Mesendoderm (in vitro differentiated cells): ENCODE measurements around the gene PBRM1.

Experiments used
- DNase-seq: peaks from one replicate; pipeline ENCODE4 v3.0.0; 2013
- H2AK5ac ChIP-seq: 2 replicates; pipeline ENCODE4 v1.6.1; 2013; ENCODE audit warnings: low read length, inconsistent platforms
- H2BK120ac ChIP-seq: 2 replicates; pipeline ENCODE4 v1.6.1; 2013; ENCODE audit warnings: low read depth, mild to moderate bottlenecking, low read length, moderate library complexity, mixed read lengths
- H2BK15ac ChIP-seq: replicated peaks from 2 replicates; pipeline ENCODE4 v1.6.1; 2013; ENCODE audit warnings: low read depth, mild to moderate bottlenecking, moderate library complexity
- H2BK5ac ChIP-seq: 2 replicates; pipeline ENCODE4 v1.6.1; 2013; ENCODE audit warnings: low read length, inconsistent platforms
- H3K18ac ChIP-seq: 2 replicates; pipeline ENCODE4 v1.6.1; 2013; ENCODE audit warnings: mild to moderate bottlenecking, low read length, mixed read lengths
- H3K23ac ChIP-seq: one replicate; pipeline ENCODE4 v1.6.1; 2013; ENCODE audit warnings: low read length
- H3K27ac ChIP-seq: 2 replicates; pipeline ENCODE4 v1.5.1; 2013; ENCODE audit warnings: low read depth, mild to moderate bottlenecking, inconsistent platforms, low read length, moderate library complexity
- H3K27me3 ChIP-seq: 2 replicates; pipeline ENCODE4 v1.6.1; 2013; ENCODE audit warnings: low read length, control low read depth, mild to moderate bottlenecking, inconsistent platforms; ENCODE audit not compliant: insufficient read depth, poor library complexity
- H3K36me3 ChIP-seq: 2 replicates; pipeline ENCODE4 v1.6.1; 2013; ENCODE audit warnings: low read length, inconsistent platforms; ENCODE audit not compliant: control insufficient read depth, insufficient read depth
- H3K4ac ChIP-seq: one replicate; pipeline ENCODE4 v1.6.1; 2013; ENCODE audit warnings: low read depth, mild to moderate bottlenecking, low read length, moderate library complexity
- H3K4me1 ChIP-seq: 2 replicates; pipeline ENCODE4 v1.6.1; 2013; ENCODE audit warnings: low read depth, low read length, inconsistent platforms; ENCODE audit not compliant: control insufficient read depth
- H3K4me2 ChIP-seq: 2 replicates; pipeline ENCODE4 v1.6.1; 2013; ENCODE audit warnings: low read length
- H3K4me3 ChIP-seq: 2 replicates; pipeline ENCODE4 v1.5.1; 2013; ENCODE audit warnings: mild to moderate bottlenecking, low read length
- H3K56ac ChIP-seq: one replicate; pipeline ENCODE4 v1.6.1; 2013; ENCODE audit warnings: low read length
- H3K79me1 ChIP-seq: 2 replicates; pipeline ENCODE4 v1.6.1; 2013; ENCODE audit warnings: low read length, inconsistent platforms
- H3K79me2 ChIP-seq: 2 replicates; pipeline ENCODE4 v1.6.1; 2013; ENCODE audit warnings: mild to moderate bottlenecking, low read length; ENCODE audit not compliant: control insufficient read depth, insufficient read depth
- H3K9ac ChIP-seq: 2 replicates; pipeline ENCODE4 v1.6.1; 2013; ENCODE audit warnings: low read length, inconsistent platforms
- H4K5ac ChIP-seq: one replicate; pipeline ENCODE4 v1.6.1; 2013; ENCODE audit warnings: low read length
- H4K8ac ChIP-seq: one replicate; pipeline ENCODE4 v1.6.1; 2013; ENCODE audit warnings: low read depth, mild to moderate bottlenecking, control low read depth, low read length, moderate library complexity
- WGBS: extraction: QIAGEN DNeasy Blood & Tissue Kit; methylation state at CpG from one replicate; pipeline ENCODE4 v1.1.7; 2013; ENCODE audit warnings: low lambda C conversion rate, missing lambda C conversion rate; ENCODE audit not compliant: insufficient coverage; ENCODE audit errors: extremely low coverage; 5-methylcytosine and 5-hydroxymethylcytosine counted together

Gene PBRM1

GRCh38 chr3:52502808-52503350 is 182.8 kb downstream of the PBRM1 start:
- Histone ChIP-seq H2BK120ac (no peak overlapping the region), H2BK5ac (no peak overlapping the region), H3K27ac (no peak overlapping the region), H3K4ac (no peak overlapping the region), H2BK15ac (no peak overlapping the region), H3K4me3 (no peak overlapping the region), H3K27me3 (no peaks in the 10 kb centered on the region), H3K79me1 (no peaks in the 10 kb centered on the region), H3K9ac (no peak overlapping the region), H3K36me3 (no peaks in the 10 kb centered on the region), H4K8ac (no peak overlapping the region), H3K23ac (no peak overlapping the region), H3K4me2 (no peak overlapping the region), H2AK5ac (no peak overlapping the region), H3K18ac (no peak overlapping the region), H3K56ac (no peak overlapping the region), H3K4me1 (no peaks in the 10 kb centered on the region), H3K79me2 (no peaks in the 10 kb centered on the region), H4K5ac (no peak overlapping the region)
- DNase-seq: no peak
- no CpG with 5 or more reads among the region's 11 CpGs for WGBS

GRCh38 chr3:52502001-52502400 is 183.7 kb downstream of the PBRM1 start:
- no CpG with 5 or more reads among the region's 11 CpGs for WGBS

GRCh38 chr3:52501046-52501445 is 184.7 kb downstream of the PBRM1 start:
- Histone ChIP-seq H3K4me2 (no peak overlapping the region), H3K18ac (no peak overlapping the region), H3K79me1 (no peaks in the 10 kb centered on the region), H3K27me3 (no peaks in the 10 kb centered on the region), H4K8ac (no peak overlapping the region), H2AK5ac (no peak overlapping the region), H2BK120ac (no peak overlapping the region), H3K36me3 (no peaks in the 10 kb centered on the region), H3K79me2 (no peaks in the 10 kb centered on the region), H2BK15ac (no peak overlapping the region), H3K23ac (no peak overlapping the region), H2BK5ac (no peak overlapping the region), H3K4me3 (no peak overlapping the region), H3K4me1 (no peaks in the 10 kb centered on the region), H3K27ac (no peak overlapping the region), H4K5ac (no peak overlapping the region), H3K56ac (no peak overlapping the region), H3K9ac (no peak overlapping the region), H3K4ac (no peak overlapping the region)
- DNase-seq: no peak
- WGBS: no CpG with 5 or more reads among the region's 11 CpGs

More at GRCh38 chr3:52502001-52502400, 183.7 kb downstream of the PBRM1 start:
- Histone ChIP-seq H3K79me2 (no peaks in the 10 kb centered on the region), H3K56ac (no peak overlapping the region), H3K4me3 (no peak overlapping the region), H3K27me3 (no peaks in the 10 kb centered on the region), H4K8ac (no peak overlapping the region), H3K36me3 (no peaks in the 10 kb centered on the region), H3K9ac (no peak overlapping the region), H3K4me2 (no peak overlapping the region), H2BK120ac (no peak overlapping the region), H2AK5ac (no peak overlapping the region), H3K4me1 (no peaks in the 10 kb centered on the region), H3K79me1 (no peaks in the 10 kb centered on the region), H2BK5ac (no peak overlapping the region), H3K4ac (no peak overlapping the region), H4K5ac (no peak overlapping the region), H3K18ac (no peak overlapping the region), H2BK15ac (no peak overlapping the region), H3K23ac (no peak overlapping the region), H3K27ac (no peak overlapping the region)
- DNase-seq: no peak

GRCh38 chr3:52498137-52499054 is 187.3 kb downstream of the PBRM1 start:
- H3K27me3 ChIP-seq: no peaks in the 10 kb centered on the region
- DNase-seq: no peak
- no peak overlapping the region for H2BK15ac ChIP-seq

GRCh38 chr3:52495777-52496602 is 189.7 kb downstream of the PBRM1 start:
- no CpG with 5 or more reads among the region's 16 CpGs for WGBS
- H3K27me3 ChIP-seq: no peaks in the 10 kb centered on the region

More at GRCh38 chr3:52498137-52499054, 187.3 kb downstream of the PBRM1 start:
- Histone ChIP-seq H2BK120ac (no peak overlapping the region), H3K23ac (no peak overlapping the region), H3K9ac (no peak overlapping the region), H3K4me3 (no peak overlapping the region), H2BK5ac (no peak overlapping the region), H3K56ac (no peak overlapping the region), H4K8ac (no peak overlapping the region), H3K4ac (no peak overlapping the region), H4K5ac (no peak overlapping the region), H3K79me2 (no peaks in the 10 kb centered on the region), H3K27ac (no peak overlapping the region), H3K36me3 (no peaks in the 10 kb centered on the region), H3K4me1 (no peaks in the 10 kb centered on the region), H2AK5ac (no peak overlapping the region), H3K18ac (no peak overlapping the region), H3K4me2 (no peak overlapping the region), H3K79me1 (no peaks in the 10 kb centered on the region)
- WGBS: no CpG with 5 or more reads among the region's 24 CpGs

More at GRCh38 chr3:52495777-52496602, 189.7 kb downstream of the PBRM1 start:
- Histone ChIP-seq H2BK5ac (no peak overlapping the region), H3K9ac (no peak overlapping the region), H3K79me1 (no peaks in the 10 kb centered on the region), H3K36me3 (peaks cover 3% of the 10 kb centered on the region), H4K8ac (no peak overlapping the region), H3K4ac (no peak overlapping the region), H3K4me1 (no peaks in the 10 kb centered on the region), H3K18ac (no peak overlapping the region), H3K4me3 (no peak overlapping the region), H2BK15ac (no peak overlapping the region), H3K27ac (no peak overlapping the region), H2BK120ac (no peak overlapping the region), H3K4me2 (no peak overlapping the region), H3K56ac (no peak overlapping the region), H2AK5ac (no peak overlapping the region), H4K5ac (no peak overlapping the region), H3K23ac (no peak overlapping the region), H3K79me2 (no peaks in the 10 kb centered on the region)
- DNase-seq: no peak
